GM19023 (cell line): ENCODE measurements around the gene CDC42SE1.

Source experiments
- ATAC-seq: cut with Tn5 transposase; IDR thresholded peaks from one replicate; pipeline ENCODE4 v1.9.1; 2021; ENCODE audit warnings: mild to moderate bottlenecking, moderate library complexity; ENCODE audit not compliant: unreplicated experiment

The CDC42SE1 gene

GRCh38 chr1:151054971-151055547 is 4.4 kb downstream of the CDC42SE1 start:
- ATAC-seq, result no peak

DNA sequence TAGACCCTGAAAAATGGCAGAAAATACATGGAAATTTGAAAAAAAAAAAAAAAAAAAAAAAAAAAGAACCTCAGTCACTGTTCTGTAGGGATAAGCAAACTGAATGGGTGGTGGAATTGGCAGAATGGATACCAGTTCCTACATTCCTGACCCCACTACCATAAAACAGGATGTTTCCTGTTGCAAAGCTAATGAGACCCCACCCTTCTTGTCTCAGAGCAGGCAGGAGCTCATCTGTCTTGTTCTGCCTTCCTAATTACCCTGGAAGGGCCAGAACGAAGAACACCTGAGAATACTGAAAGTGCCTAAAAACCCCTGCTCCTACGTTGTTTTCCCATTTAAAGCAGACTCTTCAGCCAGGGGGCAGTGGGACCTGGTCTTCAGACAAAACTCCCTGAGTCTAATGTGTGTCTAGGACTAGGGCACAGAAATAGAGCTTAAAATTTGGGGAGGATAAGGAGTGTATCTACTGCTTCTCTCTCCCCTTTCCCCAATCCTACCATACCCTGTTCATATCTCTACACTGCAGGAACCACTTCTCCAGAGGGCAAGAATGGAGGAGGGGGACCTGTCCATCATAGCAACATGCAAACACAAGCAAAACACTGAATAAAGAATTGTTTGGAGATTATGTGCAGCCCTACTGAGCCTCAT is 7.9 kb downstream of the CDC42SE1 start:
- ATAC-seq, result no peak

- ATAC-seq, result no peak
These were observed 9.3 kb downstream of the CDC42SE1 start for GRCh38 chr1:151050051-151050688.

DNA sequence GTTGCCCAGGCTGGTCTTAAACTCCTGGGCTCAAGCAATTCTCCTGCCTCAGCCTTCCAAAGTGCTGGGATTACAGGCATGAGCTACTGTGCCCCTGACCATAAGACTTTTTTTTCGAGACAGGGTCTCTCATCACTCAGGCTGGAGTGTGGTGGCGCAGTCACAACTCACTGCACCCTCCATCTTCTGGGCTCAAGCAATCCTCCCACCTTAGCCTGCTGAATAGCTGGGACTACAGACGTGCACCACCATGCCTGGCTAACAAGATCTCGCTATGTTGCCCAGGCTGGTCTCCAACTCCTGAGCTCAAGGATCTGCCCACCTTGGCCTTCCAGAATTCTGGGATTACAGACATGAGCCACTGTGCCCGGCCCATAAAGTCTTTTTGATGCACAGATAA is 10.0 kb downstream of the CDC42SE1 start:
- ATAC-seq, result no peak

DNA sequence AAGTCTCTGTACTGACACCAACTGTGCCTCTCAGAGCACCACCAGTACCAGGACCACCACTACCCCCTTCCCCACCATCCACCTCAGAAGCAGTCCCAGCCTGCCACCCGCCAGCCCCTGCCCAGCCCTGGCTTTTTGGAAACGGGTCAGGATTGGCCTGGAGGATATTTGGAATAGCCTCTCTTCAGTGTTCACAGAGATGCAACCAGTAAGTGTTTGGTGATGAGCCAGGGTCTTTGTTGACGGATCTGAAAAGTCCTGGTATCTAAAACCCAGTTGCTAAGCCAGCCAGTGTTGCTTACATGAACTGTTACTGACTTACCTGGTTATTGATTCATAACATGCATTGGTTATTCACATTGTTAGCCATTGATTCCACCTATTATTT is 10.8 kb downstream of the CDC42SE1 start:
- ATAC-seq, result no peak

GRCh38 chr1:151047925-151048644 is 11.3 kb downstream of the CDC42SE1 start:
- peak; percentile 53 for ATAC-seq

DNA sequence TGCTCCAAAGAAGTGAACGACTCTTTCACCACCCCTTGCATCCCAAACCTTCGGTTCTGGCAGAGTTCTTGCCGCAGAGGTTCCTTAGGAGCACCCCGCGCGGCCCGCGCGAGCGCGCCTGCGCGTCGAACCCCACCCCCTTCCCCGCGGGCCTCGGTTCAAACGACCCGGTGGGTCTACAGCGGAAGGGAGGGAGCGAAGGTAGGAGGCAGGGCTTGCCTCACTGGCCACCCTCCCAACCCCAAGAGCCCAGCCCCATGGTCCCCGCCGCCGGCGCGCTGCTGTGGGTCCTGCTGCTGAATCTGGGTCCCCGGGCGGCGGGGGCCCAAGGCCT is 11.9 kb downstream of the CDC42SE1 start, which contains the start of gene C1orf56:
Gene C1orf56, plus strand, starts transcription at position 161 of the 334 bp plus-strand sequence. Its CDS starts 97 bp downstream, at position 258.
- peak; percentile 52 for ATAC-seq

- ATAC-seq, result no peak
These were observed 16.3 kb downstream of the CDC42SE1 start for GRCh38 chr1:151043163-151043562.

DNA sequence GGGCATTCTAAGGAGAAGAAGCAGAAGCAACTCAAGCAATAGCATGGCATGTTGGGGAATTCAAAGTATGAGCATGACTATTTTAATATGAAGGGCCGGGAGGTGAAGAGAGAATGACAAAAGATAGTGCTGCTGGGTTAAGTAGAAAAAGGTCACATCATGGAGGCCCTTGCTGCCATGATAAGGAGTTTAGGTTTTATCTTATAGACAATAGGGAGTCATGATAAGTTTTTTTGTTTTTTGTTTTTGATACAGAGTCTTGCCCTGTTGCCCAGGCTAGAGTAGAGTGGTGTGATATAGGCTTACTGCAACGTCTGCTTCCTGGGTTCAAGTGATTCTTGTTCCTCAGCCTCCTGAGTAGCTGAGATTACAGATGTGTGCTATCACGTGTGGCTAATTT is 19.9 kb downstream of the CDC42SE1 start:
- no peak for ATAC-seq

- no peak for ATAC-seq
These were observed 22.4 kb downstream of the CDC42SE1 start for GRCh38 chr1:151037032-151037431.

DNA sequence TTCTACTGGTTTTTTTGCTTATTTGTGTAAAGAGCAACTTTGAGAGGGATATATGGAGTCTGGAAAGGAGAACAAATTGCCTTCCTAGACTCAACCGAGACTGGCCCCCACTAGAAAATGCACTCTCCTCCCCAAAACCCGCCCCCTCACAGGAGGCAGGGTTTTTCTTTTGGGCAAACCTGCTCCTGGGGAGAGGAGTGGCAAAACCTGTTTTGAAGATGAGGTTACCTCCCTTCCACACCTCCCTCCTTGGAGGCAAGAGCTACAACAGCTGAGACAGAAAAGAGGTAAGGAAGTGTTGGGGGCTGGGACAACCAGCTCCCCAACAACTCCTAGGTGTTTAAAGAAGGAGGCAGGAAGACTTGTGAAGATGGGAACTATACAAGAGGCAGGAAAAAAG is 23.1 kb downstream of the CDC42SE1 start, which contains the start of gene BNIPL:
Gene BNIPL, plus strand, starts transcription at position 231 of the 400 bp plus-strand sequence. Its CDS starts 140 bp downstream, at position 371.
- ATAC-seq, result no peak

DNA sequence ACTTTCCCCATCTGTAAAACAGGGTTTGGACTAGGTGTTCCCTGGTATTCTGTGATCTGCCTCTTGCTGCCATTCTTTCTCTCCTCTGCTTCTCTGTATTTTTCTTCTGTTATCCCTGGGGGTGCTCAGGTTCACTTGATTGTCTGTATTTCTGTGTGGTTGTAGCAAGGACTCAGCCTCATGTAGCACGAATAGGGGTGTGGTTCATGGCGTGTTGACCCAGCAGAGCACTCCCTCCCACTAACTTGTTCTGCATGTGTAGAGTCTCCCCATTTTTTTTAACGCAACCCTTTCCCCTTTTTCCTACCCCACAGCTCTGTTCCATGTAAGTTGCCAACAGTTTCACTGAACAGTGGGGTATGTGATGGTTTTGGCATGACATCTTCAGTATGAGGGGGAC is 24.3 kb downstream of the CDC42SE1 start:
- no peak for ATAC-seq

DNA sequence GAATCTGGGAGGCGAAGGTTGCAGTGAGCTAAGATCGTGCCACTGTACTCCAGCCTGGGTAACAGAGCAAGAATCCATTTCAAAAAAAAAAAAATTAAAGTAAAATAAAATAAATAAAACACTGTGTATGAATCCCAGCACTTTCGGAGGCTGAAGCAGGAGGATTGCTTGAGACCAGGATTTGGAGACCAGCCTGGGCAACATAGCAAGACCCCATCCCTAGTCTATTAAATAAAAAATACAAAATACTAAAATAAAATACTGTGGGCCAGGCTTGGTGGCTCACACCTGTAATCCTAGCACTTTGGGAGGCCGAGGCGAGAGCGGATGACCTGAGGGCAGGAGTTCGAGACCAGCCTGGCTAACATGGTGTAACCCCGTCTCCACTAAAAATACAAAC is 27.3 kb downstream of the CDC42SE1 start:
- no peak for ATAC-seq

GRCh38 chr1:151026460-151026859 is 33.0 kb downstream of the CDC42SE1 start:
- ATAC-seq, result no peak

- ATAC-seq, result no peak
These were observed 34.8 kb downstream of the CDC42SE1 start for GRCh38 chr1:151024540-151025146.

DNA sequence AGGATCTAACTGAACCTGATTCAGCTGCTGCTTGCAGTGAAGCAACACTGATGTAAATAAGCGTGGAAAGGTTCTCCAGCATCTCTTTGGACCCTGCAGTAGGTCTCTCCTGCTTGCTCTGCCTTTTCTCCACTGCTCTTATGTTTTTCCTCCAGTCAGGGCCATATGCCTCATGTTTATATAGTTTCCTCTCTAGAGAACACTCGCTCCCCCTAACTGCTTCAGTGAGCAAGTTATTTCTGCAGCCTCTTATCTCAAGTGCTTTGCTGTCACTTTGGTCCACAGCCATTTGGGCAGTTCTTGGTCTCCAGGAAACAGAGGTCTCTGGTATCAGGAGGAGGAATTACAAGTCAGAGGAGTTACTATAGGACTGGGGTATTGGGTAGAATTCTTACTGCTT is 45.9 kb downstream of the CDC42SE1 start:
- ATAC-seq, result no peak

DNA sequence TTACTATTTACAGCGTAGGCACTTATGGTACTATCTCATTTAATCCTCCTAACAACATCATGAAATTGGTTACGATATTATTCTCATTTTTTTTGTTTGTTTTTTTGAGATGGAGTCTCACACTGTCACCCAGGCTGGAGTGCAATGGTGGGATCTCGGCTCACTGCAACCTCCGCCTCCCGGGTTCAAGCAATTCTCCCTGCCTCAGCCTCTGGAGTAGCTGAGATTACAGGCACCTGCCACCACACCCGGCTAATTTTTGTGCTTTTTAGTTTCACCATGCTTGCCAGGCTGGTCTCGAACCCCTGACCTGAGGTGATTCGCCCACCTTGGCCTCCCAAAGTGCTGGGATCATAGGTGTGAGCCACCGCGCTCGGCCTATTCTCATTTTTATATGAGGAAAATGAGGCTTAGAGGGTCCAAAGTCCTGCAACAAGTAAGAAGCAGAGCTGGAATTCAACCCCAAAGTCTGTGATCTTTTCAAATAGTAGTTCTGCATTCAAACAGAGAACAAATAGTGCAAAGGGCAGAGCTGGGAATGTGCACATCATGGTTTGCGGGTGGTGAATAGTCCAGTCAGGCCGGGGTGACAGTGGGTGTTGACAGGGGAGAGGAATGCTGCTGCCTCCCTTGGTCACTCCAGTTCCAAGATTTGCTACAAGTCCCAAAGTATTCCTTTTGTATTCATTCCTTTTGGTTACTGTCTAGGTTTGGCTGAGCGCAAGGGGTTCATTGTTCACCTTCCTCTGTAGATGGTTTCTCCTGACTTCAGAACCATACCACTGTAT is 46.5 kb downstream of the CDC42SE1 start:
- no peak for ATAC-seq

DNA sequence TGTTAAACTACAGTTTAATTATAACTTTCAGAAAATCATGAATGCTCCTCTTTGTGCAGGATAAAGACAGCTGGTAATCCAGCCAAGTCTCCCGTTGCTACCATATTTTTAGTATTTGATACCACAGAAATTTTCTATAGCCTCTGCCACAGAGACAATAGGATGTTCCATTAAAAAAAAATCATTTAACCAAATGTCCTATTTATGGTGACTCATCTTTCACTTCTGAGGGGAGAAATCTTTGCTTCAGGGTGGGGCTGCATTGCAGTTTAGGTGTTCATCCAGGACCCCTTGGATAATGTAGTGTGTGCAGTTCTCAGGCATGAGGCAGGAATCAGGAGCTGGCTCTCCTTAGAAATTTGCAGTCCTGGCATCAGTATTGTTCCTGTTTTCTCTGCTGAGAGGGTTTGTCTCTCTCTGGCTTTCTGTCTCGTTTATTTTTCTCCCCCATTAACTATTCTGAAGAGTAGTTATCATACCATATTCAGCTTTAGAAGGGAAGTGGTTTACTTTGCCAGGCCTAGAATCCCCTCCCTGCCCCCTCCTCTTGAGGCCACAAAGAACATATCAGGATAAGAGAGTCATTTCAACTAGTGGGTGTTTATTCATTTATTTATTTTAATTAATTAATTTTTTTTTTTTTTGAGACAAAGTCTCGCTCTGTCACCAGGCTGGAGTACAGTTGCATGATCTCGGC is 48.1 kb downstream of the CDC42SE1 start:
- no peak for ATAC-seq

DNA sequence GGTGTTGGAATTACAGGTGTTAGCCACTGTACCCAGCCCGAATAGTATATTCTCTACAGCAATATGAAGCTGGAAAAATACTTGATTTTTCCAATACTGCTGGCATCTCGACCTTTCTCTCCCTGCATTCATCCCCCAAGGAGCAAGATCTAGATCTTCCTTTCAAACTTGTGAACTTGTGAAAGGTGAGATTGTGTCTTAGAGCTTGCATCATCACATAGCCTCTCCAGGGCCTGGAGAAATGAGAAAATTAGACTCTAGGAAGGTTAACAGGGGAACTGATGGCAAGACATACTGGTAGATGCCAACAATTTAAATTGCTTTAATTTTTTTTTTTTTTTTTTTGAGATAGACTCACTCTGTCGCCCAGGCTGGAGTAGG is 49.1 kb downstream of the CDC42SE1 start:
- ATAC-seq, result no peak
